IMR-90 (cell line): ENCODE results near the gene NOL4L. TPM values are rescaled to one million over a fixed set of nuclear protein-coding genes. Genes with fewer than 3 reads are reported as not detected.

Experiments used
- ATAC-seq: fragments of 200-7000 bp; cut with Tn5 transposase; 2 replicates; pipeline ENCODE4 v1.9.1; 2020; ENCODE audit warnings: low read depth, mild to moderate bottlenecking, moderate library complexity
- BruUV-seq: library from RNA; stranded (reverse); fragments of 400-500 nt; replicated peaks from 2 replicates; lab custom pipeline; 2021; lab: Mats Ljungman, UMichigan
- CTCF ChIA-PET: fragments of 300-600 bp; formaldehyde crosslinking; extraction: SDS; loops from one replicate; lab custom pipeline; 2021; ENCODE audit warnings: antibody characterized with exemption; lab: Yijun Ruan, JAX
- POLR2A ChIA-PET: fragments of 300-600 bp; sonication (Branson Sonifier 250); formaldehyde crosslinking; loops from one replicate; lab custom pipeline; 2022; ENCODE audit warnings: antibody characterized with exemption; ENCODE audit not compliant: unreplicated experiment; lab: Charles Lee
- DNase-seq: peaks from one replicate; pipeline ENCODE4 v3.0.0; 2013
- H2AFZ ChIP-seq: replicated peaks from 2 replicates; pipeline ENCODE3; 2013; ENCODE audit warnings: low read length, mild to moderate bottlenecking; ENCODE audit not compliant: poor library complexity
- H2AK5ac ChIP-seq: 2 replicates; pipeline ENCODE4 v1.6.1; 2013; ENCODE audit warnings: low read depth, low read length, inconsistent platforms
- H2AK9ac ChIP-seq: replicated peaks from 2 replicates; pipeline ENCODE3; 2013; ENCODE audit warnings: mild to moderate bottlenecking, low read depth, low read length, moderate library complexity; ENCODE audit not compliant: poor library complexity
- H2BK120ac ChIP-seq: 2 replicates; pipeline ENCODE4 v1.6.1; 2013; ENCODE audit warnings: low read depth, low read length, inconsistent platforms
- H2BK15ac ChIP-seq: 3 replicates; pipeline ENCODE4 v1.6.1; 2013; ENCODE audit warnings: low read depth, low read length, inconsistent platforms
- H2BK20ac ChIP-seq: 2 replicates; pipeline ENCODE4 v1.6.1; 2013; ENCODE audit warnings: low read depth, mild to moderate bottlenecking, inconsistent platforms, low read length, moderate library complexity
- H2BK5ac ChIP-seq: 2 replicates; pipeline ENCODE4 v1.6.1; 2013; ENCODE audit warnings: mild to moderate bottlenecking, low read depth, low read length, inconsistent platforms; ENCODE audit not compliant: poor library complexity, severe bottlenecking
- H3K14ac ChIP-seq: replicated peaks from 2 replicates; pipeline ENCODE4 v1.6.1; 2013; ENCODE audit warnings: low read depth, low read length, inconsistent platforms
- H3K18ac ChIP-seq: 2 replicates; pipeline ENCODE4 v1.6.1; 2013; ENCODE audit warnings: low read depth, low read length, control low read depth
- H3K23ac ChIP-seq: 2 replicates; pipeline ENCODE4 v1.6.1; 2013; ENCODE audit warnings: low read depth, low read length, inconsistent platforms
- H3K27ac ChIP-seq: 2 replicates; pipeline ENCODE4 v1.5.1; 2013; ENCODE audit warnings: mild to moderate bottlenecking, control low read depth, low read length; ENCODE audit not compliant: insufficient read depth
- H3K27me3 ChIP-seq: 2 replicates; pipeline ENCODE4 v1.6.1; 2013; ENCODE audit warnings: low read length; ENCODE audit not compliant: control insufficient read depth, insufficient read depth
- H3K36me3 ChIP-seq: 2 replicates; pipeline ENCODE4 v1.6.1; 2013; ENCODE audit warnings: low read length, mixed read lengths; ENCODE audit not compliant: control insufficient read depth, insufficient read depth
- H3K4ac ChIP-seq: 2 replicates; pipeline ENCODE4 v1.6.1; 2013; ENCODE audit warnings: low read depth, low read length, inconsistent platforms
- H3K4me1 ChIP-seq: 2 replicates; pipeline ENCODE4 v1.6.1; 2013; ENCODE audit warnings: low read length, mixed read lengths; ENCODE audit not compliant: control insufficient read depth, insufficient read depth
- H3K4me2 ChIP-seq: 2 replicates; pipeline ENCODE4 v1.6.1; 2013; ENCODE audit warnings: low read depth, mild to moderate bottlenecking, control low read depth, low read length, moderate library complexity
- H3K4me3 ChIP-seq: 2 replicates; pipeline ENCODE4 v1.5.1; 2013; ENCODE audit warnings: low read depth, mild to moderate bottlenecking, control low read depth, low read length, moderate library complexity; ENCODE audit not compliant: insufficient read depth
- H3K56ac ChIP-seq: 2 replicates; pipeline ENCODE4 v1.6.1; 2013; ENCODE audit warnings: low read length, inconsistent platforms; ENCODE audit not compliant: insufficient read depth; ENCODE audit errors: extremely low read depth
- H3K79me1 ChIP-seq, 2 experiments: 2 replicates each; pipeline ENCODE4 v1.6.1; 2013; ENCODE audit warnings: low read length in 2 of 2, inconsistent platforms in 1 of 2, low read depth in 1 of 2
- H3K9ac ChIP-seq: 2 replicates; pipeline ENCODE4 v1.6.1; 2013; ENCODE audit warnings: low read depth, low read length, control low read depth
- H3K9me1 ChIP-seq: 2 replicates; pipeline ENCODE4 v1.6.1; 2013; ENCODE audit warnings: low read length, inconsistent platforms; ENCODE audit not compliant: insufficient read depth
- H3K9me3 ChIP-seq: 2 replicates; pipeline ENCODE4 v1.6.1; 2013; ENCODE audit warnings: low read length; ENCODE audit not compliant: control insufficient read depth, insufficient read depth
- H4K20me1 ChIP-seq: 2 replicates; pipeline ENCODE4 v1.6.1; 2013; ENCODE audit warnings: low read length, inconsistent platforms; ENCODE audit not compliant: insufficient read depth
- H4K5ac ChIP-seq: 2 replicates; pipeline ENCODE4 v1.6.1; 2013; ENCODE audit warnings: mild to moderate bottlenecking, low read depth, low read length, control low read depth
- H4K8ac ChIP-seq, 2 experiments: 2 replicates each; pipeline ENCODE4 v1.6.1; 2013; ENCODE audit warnings: low read depth in 2 of 2, low read length in 2 of 2, control low read depth in 1 of 2, inconsistent platforms in 1 of 2
- H4K91ac ChIP-seq: 2 replicates; pipeline ENCODE4 v1.6.1; 2013; ENCODE audit warnings: low read depth, low read length, inconsistent platforms; ENCODE audit not compliant: insufficient read depth
- CEBPB ChIP-seq: IDR thresholded peaks from 2 replicates; pipeline ENCODE4 v1.6.1; 2012; ENCODE audit warnings: low read depth, low read length, improper control_type of control experiment
- NFE2L2 ChIP-seq: fragments of 150-350 bp; IDR thresholded peaks from 2 replicates; pipeline ENCODE4 v1.6.1; 2016; ENCODE audit warnings: low read depth, mild to moderate bottlenecking, low read length
- WGBS, 2 experiments: methylation state at CpG; one replicate each; pipeline versions ENCODE4 v1.1.5 to v1.1.7; 2013; ENCODE audit warnings: missing lambda C conversion rate in 2 of 2; ENCODE audit not compliant: insufficient read length in 1 of 2; ENCODE audit errors: extremely low coverage in 2 of 2; 5-methylcytosine and 5-hydroxymethylcytosine counted together
- dilution Hi-C: fragments of 300-500 bp; cut with HindIII; formaldehyde crosslinking; loops from one replicate; pipeline ENCODE4 v1.14.3; 2018; ENCODE audit warnings: low sequenced_read_pairs; ENCODE audit not compliant: unreplicated experiment
- in situ Hi-C: fragments of 300-500 bp; cut with MboI; formaldehyde crosslinking; loops from 3 replicates; pipeline ENCODE4 v1.14.3; 2019; ENCODE audit warnings: low sequenced_read_pairs, inconsistent platforms, mixed read lengths
- intact Hi-C: fragments of 100-400 bp; cut with micrococcal nuclease; formaldehyde crosslinking; loops from 2 replicates; pipeline ENCODE4 v1.10.0; 2022
- polyA plus RNA-seq, 3 experiments: library from polyadenylated mRNA; depleted of rRNA; stranded (reverse); fragments of >200 nt; gene quantifications; 2 replicates each; pipeline ENCODE4 v1.2.3, GENCODE V29; 2012; ENCODE audit warnings: low replicate concordance in 1 of 3
- total RNA-seq: library from RNA; depleted of rRNA; stranded (reverse); fragments of >200 nt; gene quantifications from 2 replicates; pipeline ENCODE4 v1.2.3, GENCODE V29; 2012

NOL4L gene
- total and polyA plus RNA-seq, 2 of the 4 experiments (the other 2 are of a cell fraction): 4.7 to 13.3 TPM

DNA sequence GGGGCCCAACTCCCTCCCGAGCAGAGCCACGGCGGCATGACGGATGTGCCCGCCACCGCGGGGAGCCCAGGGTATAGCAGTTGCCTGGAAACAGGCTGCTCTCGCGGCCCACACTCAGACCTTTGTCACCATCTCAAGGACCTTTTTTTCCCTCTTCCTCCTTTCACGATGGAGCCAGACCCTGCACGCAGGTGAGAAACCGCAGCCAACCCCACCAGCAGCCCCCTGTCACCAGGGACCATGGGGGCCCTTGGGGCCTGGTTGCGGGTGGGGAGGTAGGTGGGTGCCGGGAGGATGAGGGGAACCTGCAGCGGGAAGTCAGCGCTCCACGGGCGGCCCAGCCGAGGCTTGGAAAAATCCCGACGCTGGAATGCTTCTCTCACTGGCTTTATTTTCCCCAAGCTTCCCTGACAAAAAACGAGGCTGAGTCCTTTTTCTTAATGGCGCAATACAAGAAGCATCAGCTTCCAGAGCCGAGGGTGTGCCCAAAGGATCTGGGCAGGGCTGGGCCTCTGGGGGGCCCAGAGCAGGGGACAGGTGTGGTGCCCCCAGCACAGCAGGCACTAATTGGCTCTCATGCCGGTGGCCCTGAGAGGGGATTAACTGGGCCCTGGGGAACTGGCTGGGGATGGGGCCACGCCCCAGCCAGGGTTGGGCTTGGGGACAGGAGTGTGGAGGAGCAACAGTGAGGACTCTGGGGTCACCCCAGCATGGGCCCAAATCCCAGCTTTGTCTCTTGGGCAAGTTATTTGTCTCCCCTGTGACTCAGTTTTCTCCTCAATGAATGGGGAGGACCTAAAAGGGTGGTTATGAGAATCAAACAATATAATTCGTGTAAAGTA lies 23.9 kb downstream of the NOL4L start:
- H3K79me1 ChIP-seq: no peaks in the 10 kb centered on the region
- H3K18ac ChIP-seq: no peak overlapping the region
- H3K4me1 ChIP-seq: no peaks in the 10 kb centered on the region
- no peak overlapping the region for H2BK20ac ChIP-seq
- no peak overlapping the region for H3K4ac ChIP-seq
- H3K27ac ChIP-seq: no peak overlapping the region
- ChIA-PET POLR2A (no interaction called here), CTCF (no interaction called here)
- H3K56ac ChIP-seq: no peak overlapping the region
- H4K8ac ChIP-seq: no peak overlapping the region
- H3K4me3 ChIP-seq: no peak overlapping the region
- H2BK120ac ChIP-seq: no peak overlapping the region
- dilution Hi-C loops: no loop called here
- intact Hi-C loops: no loop called here
- H4K5ac ChIP-seq: no peak overlapping the region
- H2AK9ac ChIP-seq: peak overlapping the region; percentile 26
- no peak overlapping the region for H3K23ac ChIP-seq
- H3K9ac ChIP-seq: no peak overlapping the region
- peak overlapping the region; percentile 72 for H2AFZ ChIP-seq
- in situ Hi-C loops: no loop called here
- ATAC-seq (peak; percentile 38), DNase-seq (no peak)
- peak; percentile 45; the same call in 1 of the 2 replicates for TF ChIP-seq CEBPB
- TF ChIP-seq NFE2L2: no peak
- H2BK5ac ChIP-seq: no peak overlapping the region
- no peak overlapping the region for H3K14ac ChIP-seq
- no peaks in the 10 kb centered on the region for H3K36me3 ChIP-seq
- peaks cover 3% of the 10 kb centered on the region; the same call in 1 of the 2 replicates for H3K27me3 ChIP-seq
- no peak overlapping the region for H4K91ac ChIP-seq
- H3K9me1 ChIP-seq: no peaks in the 10 kb centered on the region
- no peaks in the 10 kb centered on the region for H3K9me3 ChIP-seq
- BruUV-seq: no TSS peak
- no peak overlapping the region for H3K4me2 ChIP-seq
- WGBS, 2 experiments: 36% methylated on average over 5 of the region's 27 CpGs; no CpG with 5 or more reads in 1 of the 2 experiments
- no peak overlapping the region for H2AK5ac ChIP-seq
- no peak overlapping the region for H2BK15ac ChIP-seq
- H4K20me1 ChIP-seq: 0 out of 2 replicates have a peak, but pooled peaks cover 8% of the 10 kb centered on the region
